Erythroblast (primary cell): ENCODE measurements around the gene KIF26B.

Experiments used
- GATA1 ChIP-seq: IDR thresholded peaks from 2 replicates; pipeline ENCODE4 v1.6.1; 2011; ENCODE audit warnings: low read depth, mild to moderate bottlenecking, control low read depth, low read length, moderate library complexity
- POLR2A ChIP-seq: IDR thresholded peaks from 2 replicates; pipeline ENCODE4 v1.6.1; 2011; ENCODE audit warnings: mild to moderate bottlenecking, low read length

GRCh38 chr1:245211761-245212160 lies 57.0 kb downstream of the KIF26B start:
- TF ChIP-seq POLR2A (no peak), GATA1 (no peak)
